ENCODE measurements around the gene CGB2. TPM values are rescaled to one million over a fixed set of nuclear protein-coding genes. Genes with fewer than 3 reads are reported as not detected.

Gene CGB2
- total RNA-seq, 1 donor from 2014 or later, result not detected

- peak; percentile 63 for DNase-seq
- H3K36me3 ChIP-seq, result peaks cover 26% of the 10 kb centered on the region
- peaks cover 31% of the 10 kb centered on the region for H3K4me1 ChIP-seq
- peak overlapping the region; percentile 69 for H3K4me3 ChIP-seq
- H3K27me3 ChIP-seq (ENCODE audit: low read depth), result no peaks in the 10 kb centered on the region
- H3K9me3 ChIP-seq, result no peaks in the 10 kb centered on the region
- TF ChIP-seq, protein P1, sequence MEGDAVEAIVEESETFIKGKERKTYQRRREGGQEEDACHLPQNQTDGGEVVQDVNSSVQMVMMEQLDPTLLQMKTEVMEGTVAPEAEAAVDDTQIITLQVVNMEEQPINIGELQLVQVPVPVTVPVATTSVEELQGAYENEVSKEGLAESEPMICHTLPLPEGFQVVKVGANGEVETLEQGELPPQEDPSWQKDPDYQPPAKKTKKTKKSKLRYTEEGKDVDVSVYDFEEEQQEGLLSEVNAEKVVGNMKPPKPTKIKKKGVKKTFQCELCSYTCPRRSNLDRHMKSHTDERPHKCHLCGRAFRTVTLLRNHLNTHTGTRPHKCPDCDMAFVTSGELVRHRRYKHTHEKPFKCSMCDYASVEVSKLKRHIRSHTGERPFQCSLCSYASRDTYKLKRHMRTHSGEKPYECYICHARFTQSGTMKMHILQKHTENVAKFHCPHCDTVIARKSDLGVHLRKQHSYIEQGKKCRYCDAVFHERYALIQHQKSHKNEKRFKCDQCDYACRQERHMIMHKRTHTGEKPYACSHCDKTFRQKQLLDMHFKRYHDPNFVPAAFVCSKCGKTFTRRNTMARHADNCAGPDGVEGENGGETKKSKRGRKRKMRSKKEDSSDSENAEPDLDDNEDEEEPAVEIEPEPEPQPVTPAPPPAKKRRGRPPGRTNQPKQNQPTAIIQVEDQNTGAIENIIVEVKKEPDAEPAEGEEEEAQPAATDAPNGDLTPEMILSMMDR (IDR thresholded peaks at IDR 0.05), result no peak
- peak; percentile 57 to 67 for ATAC-seq
- H3K27ac ChIP-seq, result peak overlapping the region; percentile 91
- intact Hi-C loops (cut with DNase I), result no loop called here
Measured at GRCh38 chr19:48991873-48992580, 39.7 kb upstream of the CGB2 start.

DNA sequence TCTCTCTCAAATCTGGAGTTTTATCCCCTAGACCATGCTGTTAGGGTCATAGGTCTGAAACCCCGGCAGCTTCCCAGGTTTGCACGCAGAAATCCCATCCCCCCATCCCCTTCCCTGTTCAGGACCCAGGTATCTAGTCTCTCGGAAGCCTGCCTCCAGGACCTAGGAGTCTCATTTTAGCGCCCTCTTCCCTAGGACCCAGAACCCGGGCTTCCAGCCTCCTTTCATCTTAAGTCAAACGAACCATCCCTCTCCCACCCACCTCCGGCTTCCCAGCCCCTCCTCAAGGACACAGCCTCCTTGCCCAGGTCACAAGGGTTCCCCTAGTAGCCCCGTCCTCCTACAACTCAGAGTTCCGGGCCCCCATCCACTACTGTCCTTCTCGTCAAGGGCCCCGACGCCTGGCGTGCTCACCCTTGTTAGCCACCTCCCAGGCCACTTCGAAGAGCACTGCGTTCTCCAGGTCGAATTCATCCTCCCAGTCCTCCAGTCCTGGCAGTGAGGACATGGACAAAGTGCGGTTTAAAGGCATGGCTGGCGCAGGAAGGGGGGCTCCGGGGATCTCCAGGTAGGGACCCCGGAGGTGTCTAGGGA, 39.0 kb upstream of the CGB2 start:
- intact Hi-C loops (cut with DNase I), result no loop called here
- no peak for DNase-seq
- H3K27ac ChIP-seq, result peak overlapping the region; percentile 91
- H3K4me3 ChIP-seq, result peak overlapping the region; percentile 69
- TF ChIP-seq, protein P1 (IDR thresholded peaks at IDR 0.05), result no peak
- peaks cover 23% of the 10 kb centered on the region for H3K36me3 ChIP-seq
- H3K4me1 ChIP-seq, result peaks cover 31% of the 10 kb centered on the region
- no peaks in the 10 kb centered on the region for H3K9me3 ChIP-seq
- H3K27me3 ChIP-seq (ENCODE audit: low read depth), result no peaks in the 10 kb centered on the region
- ATAC-seq, result peak; percentile 10 to 24

DNA sequence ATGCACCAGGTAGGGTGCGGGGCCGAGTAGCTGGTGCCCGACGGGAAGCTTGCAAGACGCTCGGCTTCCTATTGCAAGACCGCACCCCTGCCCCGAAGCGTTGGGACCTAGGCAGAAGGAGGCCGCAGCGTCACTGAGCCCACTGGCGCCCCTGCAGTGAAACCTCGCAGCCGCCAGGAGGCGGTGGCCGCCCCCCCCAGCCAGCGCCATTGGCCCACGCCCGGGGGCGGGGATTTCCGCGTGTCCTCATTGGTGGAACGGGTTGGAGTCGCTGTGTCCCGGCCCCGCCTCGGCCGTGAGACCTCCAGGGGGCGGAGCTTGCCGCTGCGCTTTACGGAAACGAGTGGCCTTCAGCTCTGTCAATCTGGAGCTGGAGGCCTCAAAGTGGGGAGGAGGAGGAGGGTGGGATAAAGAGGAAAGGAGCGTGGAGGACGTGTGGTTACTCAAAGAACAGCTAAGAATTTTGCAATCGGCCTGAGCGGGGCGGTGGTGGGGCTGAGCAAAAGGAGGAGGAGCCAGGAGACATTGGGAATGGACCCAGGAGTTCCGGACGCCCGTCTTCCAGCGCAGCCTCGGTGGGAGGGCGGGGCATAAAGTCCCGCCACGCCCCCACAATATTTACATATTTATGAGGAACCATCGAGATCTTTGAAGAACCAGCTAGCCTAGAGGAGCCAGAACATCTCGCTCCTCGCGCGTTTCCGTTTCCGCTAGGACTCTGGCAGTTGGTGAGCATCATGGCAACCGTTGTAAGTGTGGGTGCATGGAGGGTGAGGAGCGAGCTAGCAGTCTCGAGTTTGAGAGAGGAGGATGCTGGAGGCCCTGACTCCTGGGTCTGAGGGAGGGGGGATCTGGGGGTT, 38.3 kb upstream of the CGB2 start, which contains the start of the genes GYS1 and RUVBL2:
TSS of gene GYS1 (minus strand) at position 135 of the 860 bp plus-strand sequence. CDS start 197 bp downstream, outside the sequence.
TSS of gene RUVBL2 (plus strand) at position 713 of the 860 bp plus-strand sequence. CDS start at position 738, 25 bp downstream.
- DNase-seq (peak; percentile 100), ATAC-seq (peak; percentile 97)
- TF ChIP-seq, protein P1 (IDR thresholded peaks at IDR 0.05), result peak; percentile 98
- Histone ChIP-seq H3K4me1 (peaks cover 31% of the 10 kb centered on the region), H3K9me3 (no peaks in the 10 kb centered on the region), H3K27ac (peak within 1 kb of the TSS; percentile 91), H3K4me3 (peak within 1 kb of the TSS; percentile 69), H3K27me3 (ENCODE audit: low read depth) (no peaks in the 10 kb centered on the region), H3K36me3 (peaks cover 16% of the 10 kb centered on the region)
- intact Hi-C loops (cut with DNase I), result no loop called here

DNA sequence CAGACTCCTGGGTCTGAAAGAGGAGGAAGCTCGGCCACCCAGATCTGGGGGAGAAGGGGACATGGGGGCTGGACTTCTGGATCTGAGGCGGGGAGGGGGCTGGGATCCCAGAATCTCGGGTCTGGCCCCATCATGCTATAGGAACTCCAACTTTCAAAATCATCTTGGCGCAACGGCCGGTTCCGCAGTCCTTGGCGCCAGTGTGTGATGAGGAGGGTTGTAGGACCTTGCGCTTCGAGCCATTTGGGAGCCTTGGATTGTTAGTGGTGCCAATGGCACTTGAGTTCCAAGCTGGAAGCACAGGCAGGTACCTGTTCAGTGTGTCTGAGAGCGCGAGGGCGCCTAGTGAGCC, 37.7 kb upstream of the CGB2 start:
- ATAC-seq, result no peak
- intact Hi-C loops (cut with DNase I), result no loop called here
- Histone ChIP-seq H3K36me3 (peaks cover 10% of the 10 kb centered on the region), H3K9me3 (no peaks in the 10 kb centered on the region), H3K4me1 (peaks cover 31% of the 10 kb centered on the region), H3K4me3 (peak overlapping the region; percentile 69), H3K27me3 (ENCODE audit: low read depth) (no peaks in the 10 kb centered on the region), H3K27ac (peak overlapping the region; percentile 91)
- TF ChIP-seq, protein P1 (IDR thresholded peaks at IDR 0.05), result no peak
- no peak for DNase-seq

DNA sequence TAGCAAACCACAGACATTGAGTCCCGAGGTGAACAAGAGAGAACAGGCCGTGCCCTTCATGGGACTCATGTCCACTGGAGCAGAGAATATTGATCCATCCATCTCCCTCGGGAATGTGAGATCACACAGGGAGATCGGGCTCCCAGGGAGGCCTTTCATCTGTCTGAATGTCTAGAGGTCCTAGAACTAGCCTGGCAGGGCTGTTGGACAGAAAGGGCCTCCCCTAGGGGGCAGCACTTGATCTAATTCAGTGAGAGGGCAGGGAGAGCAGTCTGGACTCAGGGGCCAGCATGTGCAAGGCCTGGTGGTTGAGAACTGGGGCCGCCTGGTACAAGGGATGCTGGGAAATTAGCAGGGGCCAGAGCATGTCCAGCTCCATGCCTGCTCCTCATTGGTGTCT, 33.7 kb upstream of the CGB2 start:
- intact Hi-C loops (cut with DNase I), result no loop called here
- ATAC-seq, result no peak

More for the DNA sequence above, 33.7 kb upstream of the CGB2 start:
- DNase-seq, result peak; percentile 57
- Histone ChIP-seq H3K4me3 (no peak overlapping the region), H3K36me3 (peaks cover 10% of the 10 kb centered on the region), H3K27ac (no peak overlapping the region), H3K27me3 (ENCODE audit: low read depth) (no peaks in the 10 kb centered on the region), H3K4me1 (peaks cover 12% of the 10 kb centered on the region), H3K9me3 (no peaks in the 10 kb centered on the region)
- TF ChIP-seq, protein P1 (IDR thresholded peaks at IDR 0.05), result peak; percentile 42
